ENCODE results near the gene TBPL1.

GRCh38 chr6:133969921-133970295, 16.9 kb downstream of the TBPL1 start:
- TF ChIP-seq CTCF (IDR thresholded peaks at IDR 0.05 in 4 of 5, conservative IDR thresholded peaks at IDR 0.05 in 1 of 5): no peak
- TF ChIP-seq POLR2A (IDR thresholded peaks at IDR 0.05): no peak

All from gastrocnemius medialis (tissue), 4 donors.